AG09319 (cell line): ENCODE data around the gene KLC1.

ENCODE experiments used
- DNase-seq: peaks from one replicate; pipeline ENCODE4 v3.0.0-alpha.2; 2010; ENCODE audit warnings: low read depth; ENCODE audit errors: extremely low read depth
- TF ChIP-seq, protein P1 (sequence below): IDR thresholded peaks from 2 replicates; pipeline ENCODE4 v1.5.1; 2011; ENCODE audit warnings: low read depth, mild to moderate bottlenecking, inconsistent platforms, low read length, moderate library complexity

Gene KLC1

DNA sequence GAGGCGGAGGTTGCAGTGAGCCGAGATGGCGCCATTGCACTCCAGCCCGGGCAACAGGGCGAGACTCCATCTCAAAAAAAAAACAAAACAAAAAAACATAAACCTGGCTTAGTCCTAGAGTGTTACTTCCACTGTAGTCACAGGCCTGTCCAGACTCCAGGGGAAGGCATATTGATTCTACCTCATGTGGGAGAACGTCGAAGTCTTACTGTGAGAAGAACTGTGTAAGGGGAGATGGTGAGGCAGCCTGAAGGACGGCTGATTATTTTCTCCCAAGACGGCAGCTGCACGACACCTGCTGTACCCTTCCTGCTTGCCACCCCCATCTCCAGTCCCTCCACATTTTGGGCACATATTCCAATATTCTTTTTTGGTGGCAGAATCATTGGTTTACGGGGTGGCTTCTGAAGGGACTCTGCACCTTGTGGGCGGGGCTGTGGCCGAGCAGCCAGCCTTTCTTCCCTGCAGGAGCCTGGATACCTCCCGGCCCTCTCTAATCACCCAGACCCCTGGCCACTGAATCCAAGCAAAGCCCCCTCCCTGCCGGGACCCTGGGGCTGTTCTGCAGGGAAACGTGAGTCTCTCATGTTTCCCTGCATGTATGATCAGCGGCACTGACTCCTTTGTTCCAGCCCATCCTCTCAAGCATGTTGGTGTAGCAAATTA, 12.2 kb upstream of the KLC1 start:
- no peak for DNase-seq
- TF ChIP-seq, protein P1, sequence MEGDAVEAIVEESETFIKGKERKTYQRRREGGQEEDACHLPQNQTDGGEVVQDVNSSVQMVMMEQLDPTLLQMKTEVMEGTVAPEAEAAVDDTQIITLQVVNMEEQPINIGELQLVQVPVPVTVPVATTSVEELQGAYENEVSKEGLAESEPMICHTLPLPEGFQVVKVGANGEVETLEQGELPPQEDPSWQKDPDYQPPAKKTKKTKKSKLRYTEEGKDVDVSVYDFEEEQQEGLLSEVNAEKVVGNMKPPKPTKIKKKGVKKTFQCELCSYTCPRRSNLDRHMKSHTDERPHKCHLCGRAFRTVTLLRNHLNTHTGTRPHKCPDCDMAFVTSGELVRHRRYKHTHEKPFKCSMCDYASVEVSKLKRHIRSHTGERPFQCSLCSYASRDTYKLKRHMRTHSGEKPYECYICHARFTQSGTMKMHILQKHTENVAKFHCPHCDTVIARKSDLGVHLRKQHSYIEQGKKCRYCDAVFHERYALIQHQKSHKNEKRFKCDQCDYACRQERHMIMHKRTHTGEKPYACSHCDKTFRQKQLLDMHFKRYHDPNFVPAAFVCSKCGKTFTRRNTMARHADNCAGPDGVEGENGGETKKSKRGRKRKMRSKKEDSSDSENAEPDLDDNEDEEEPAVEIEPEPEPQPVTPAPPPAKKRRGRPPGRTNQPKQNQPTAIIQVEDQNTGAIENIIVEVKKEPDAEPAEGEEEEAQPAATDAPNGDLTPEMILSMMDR, result no peak

DNA sequence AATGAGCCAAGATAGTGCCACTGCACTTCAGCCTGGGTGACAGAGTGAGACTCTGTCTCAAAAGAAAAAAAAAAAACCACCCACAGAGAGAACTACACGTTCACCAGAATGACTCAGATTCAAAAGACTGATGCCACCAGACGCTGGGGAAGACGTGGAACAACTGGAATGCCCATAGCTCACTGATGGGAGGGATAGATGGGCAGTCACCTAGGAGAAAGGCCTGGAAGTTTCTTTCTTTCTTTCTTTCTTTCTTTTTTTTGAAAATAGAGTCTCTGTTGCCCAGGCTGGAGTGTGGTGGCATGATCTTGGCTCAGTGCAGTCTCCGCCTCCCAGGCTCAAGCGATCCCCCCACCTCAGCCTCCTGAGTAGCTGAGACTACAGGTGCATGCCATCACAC, 10.0 kb upstream of the KLC1 start:
- no peak for DNase-seq

DNA sequence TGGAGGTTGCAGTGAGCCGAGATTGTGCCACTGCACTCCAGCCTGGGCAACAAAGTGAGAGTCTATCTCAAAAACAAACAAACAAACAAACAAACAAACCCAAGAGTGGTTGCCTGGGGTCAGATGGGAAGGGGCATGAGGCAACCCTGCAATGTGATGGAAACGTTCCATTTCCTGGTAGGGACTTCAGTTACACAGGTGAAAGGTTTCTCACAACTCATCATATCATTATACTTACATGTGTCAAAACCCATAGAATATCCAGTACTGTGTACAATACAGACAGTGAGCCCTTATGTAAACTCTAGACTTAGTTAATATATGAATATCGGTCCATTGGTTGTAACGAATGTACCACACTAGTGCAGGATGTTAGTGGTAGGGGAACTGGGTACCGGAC, 7.2 kb upstream of the KLC1 start:
- no peak for DNase-seq
- TF ChIP-seq, protein P1, result no peak

More for the DNA sequence above, 10.0 kb upstream of the KLC1 start:
- TF ChIP-seq, protein P1, result no peak

DNA sequence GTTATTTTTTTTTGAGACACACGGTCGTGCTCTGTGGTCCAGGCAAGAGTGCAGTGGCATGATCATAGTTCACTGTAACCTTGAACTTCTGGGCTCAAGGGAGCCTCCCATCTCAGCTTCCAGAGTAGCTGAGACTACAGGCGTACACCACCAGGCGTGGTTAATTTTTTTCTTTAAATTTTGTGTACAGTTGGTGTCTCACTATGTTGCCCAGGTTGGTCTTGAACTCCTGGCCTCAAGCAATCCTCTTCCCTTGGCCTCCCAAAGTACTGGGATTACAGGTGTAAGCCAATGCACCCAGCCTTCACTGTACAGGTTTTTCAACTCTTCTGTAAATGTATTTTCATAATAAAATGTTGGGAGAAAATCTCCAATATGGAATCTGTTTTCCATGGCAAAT, 5.7 kb upstream of the KLC1 start:
- TF ChIP-seq, protein P1, result no peak
- no peak for DNase-seq

DNA sequence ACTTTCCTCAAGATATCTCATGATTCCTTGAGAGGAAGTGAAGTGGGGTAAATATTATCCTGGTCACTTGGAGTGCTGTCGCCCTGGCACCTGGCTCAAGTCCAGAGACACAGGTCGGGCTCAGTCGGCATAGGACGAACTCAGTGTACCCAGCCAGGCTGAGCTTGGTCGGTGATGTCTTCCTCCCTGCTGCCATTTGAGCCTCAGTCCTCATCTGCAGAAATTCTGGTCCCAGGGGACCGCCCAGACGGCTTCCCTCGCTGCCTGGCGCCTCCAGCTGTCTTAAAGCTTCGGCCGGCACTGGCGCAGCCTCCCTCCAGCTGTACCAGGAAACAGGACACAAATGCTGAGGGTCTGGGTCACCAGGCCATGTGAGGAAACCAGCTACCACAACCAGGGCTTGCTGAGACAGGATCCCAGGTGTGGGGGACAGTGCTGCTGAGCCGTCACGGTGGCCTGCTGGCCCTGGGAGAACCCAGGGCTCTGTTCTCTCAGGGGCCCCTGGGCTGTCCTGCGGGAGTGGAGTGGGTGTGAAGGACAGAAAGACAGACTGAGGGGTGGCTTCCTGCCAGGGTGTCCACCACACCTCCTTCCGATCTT, 5.0 kb upstream of the KLC1 start:
- TF ChIP-seq, protein P1, result no peak
- DNase-seq, result no peak

DNA sequence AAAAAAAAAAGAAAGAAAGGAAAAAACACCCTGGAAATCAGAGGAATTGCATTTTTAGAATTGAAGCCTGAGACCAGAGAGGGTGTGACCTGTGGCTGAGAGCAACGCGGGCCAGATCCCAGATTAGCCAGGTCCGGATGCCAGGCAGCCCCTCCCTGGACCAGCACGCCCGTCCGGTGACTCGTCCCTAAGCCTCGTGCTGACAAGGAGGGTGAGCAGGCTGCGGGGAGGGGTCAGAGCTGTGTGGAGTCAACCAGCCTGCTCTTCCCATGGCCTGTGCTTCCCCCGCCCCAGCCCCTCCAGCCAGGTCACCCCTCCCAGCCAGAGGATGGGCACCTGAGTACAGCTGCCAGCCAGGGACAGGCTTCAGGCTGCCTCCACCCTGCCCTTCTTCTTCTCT, 4.2 kb upstream of the KLC1 start:
- peak; percentile 41 for DNase-seq
- TF ChIP-seq, protein P1, result no peak

DNA sequence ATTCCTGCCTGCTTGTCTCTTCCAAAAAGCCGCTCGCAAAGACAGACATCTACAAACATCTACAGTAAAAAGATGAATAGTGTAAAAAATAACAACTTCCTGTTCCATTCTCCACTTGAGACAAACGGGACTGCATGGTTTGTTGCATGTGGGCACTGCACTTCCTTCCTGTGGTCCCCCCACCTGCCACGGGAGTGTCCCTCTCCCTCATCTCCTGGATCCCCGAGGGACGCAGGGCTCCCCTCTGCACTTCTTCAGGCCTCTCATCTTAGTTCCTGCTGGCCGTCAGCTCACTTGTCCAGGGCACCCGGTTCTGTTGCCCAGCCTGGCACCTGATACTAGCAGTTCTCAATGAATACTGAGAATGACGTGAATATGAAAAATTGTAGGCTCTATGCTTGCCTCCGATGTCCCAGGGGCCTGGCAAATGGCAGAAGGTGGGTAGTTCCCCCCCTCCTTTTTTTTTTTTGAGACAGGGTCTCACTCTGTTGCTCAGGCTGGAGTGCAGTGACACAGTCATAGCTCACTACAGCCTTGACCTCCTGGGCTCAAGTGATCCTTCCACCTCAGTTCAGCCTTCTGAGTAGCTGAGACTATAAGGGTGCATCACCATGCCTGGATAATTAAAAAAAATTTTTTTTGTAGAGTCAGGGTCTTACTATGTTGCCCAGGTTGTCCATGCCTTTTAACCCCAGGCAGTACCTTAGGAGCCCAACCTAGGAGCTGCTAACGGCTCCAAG, 3.5 kb upstream of the KLC1 start:
- DNase-seq, result no peak
- TF ChIP-seq, protein P1, result no peak
